HUES64 (cell line): ENCODE results near the gene BTBD8.

Experiments
- H3K27ac ChIP-seq: 2 replicates; pipeline ENCODE4 v1.7.0; 2013; ENCODE audit warnings: low read depth, low read length, inconsistent platforms
- H3K27me3 ChIP-seq: 2 replicates; pipeline ENCODE4 v1.6.1; 2013; ENCODE audit warnings: mild to moderate bottlenecking, low read length; ENCODE audit not compliant: insufficient read depth
- H3K36me3 ChIP-seq: 2 replicates; pipeline ENCODE4 v1.6.1; 2013; ENCODE audit warnings: mild to moderate bottlenecking, low read length; ENCODE audit not compliant: insufficient read depth
- H3K4me1 ChIP-seq: 2 replicates; pipeline ENCODE4 v1.6.1; 2013; ENCODE audit warnings: mild to moderate bottlenecking, low read length, moderate library complexity; ENCODE audit not compliant: insufficient read depth
- H3K4me3 ChIP-seq: 2 replicates; pipeline ENCODE4 v1.5.1; 2013; ENCODE audit warnings: mild to moderate bottlenecking, low read length, moderate library complexity
- H3K9ac ChIP-seq: 2 replicates; pipeline ENCODE4 v1.6.1; 2013; ENCODE audit warnings: mild to moderate bottlenecking, low read depth, low read length
- H3K9me3 ChIP-seq: 2 replicates; pipeline ENCODE4 v1.6.1; 2013; ENCODE audit warnings: low read depth, low read length; ENCODE audit not compliant: insufficient read depth
- WGBS: fragments of 150-250, 120-280 bp; methylation state at CpG from one replicate; pipeline ENCODE4 v1.1.7; 2013; ENCODE audit warnings: missing lambda C conversion rate; 5-methylcytosine and 5-hydroxymethylcytosine counted together

The BTBD8 gene

DNA sequence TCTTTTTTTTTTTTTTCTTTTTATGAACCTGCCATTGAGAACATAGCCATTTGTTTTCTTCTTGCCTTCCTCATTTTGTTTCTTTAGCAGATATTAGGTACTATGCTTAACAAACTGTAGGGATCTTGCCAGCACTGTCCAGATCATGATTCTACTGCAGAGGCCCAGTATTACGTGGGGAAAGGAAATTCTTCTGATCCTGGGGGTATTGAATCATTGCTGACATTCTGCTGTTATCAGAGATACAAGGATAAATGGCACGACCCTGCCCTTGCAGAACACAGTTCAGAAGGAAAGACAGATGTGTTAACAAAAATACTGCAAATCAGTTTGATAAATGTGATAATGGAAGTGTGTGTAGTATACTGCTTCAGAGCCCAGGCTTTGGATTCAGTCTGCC, 56.2 kb downstream of the BTBD8 start:
- Histone ChIP-seq H3K9ac (no peak overlapping the region), H3K4me3 (no peak overlapping the region), H3K27me3 (no peaks in the 10 kb centered on the region), H3K4me1 (no peaks in the 10 kb centered on the region), H3K36me3 (no peaks in the 10 kb centered on the region), H3K9me3 (no peaks in the 10 kb centered on the region), H3K27ac (no peak overlapping the region)
- WGBS = 85% methylated on average over 2 of the region's 2 CpGs

DNA sequence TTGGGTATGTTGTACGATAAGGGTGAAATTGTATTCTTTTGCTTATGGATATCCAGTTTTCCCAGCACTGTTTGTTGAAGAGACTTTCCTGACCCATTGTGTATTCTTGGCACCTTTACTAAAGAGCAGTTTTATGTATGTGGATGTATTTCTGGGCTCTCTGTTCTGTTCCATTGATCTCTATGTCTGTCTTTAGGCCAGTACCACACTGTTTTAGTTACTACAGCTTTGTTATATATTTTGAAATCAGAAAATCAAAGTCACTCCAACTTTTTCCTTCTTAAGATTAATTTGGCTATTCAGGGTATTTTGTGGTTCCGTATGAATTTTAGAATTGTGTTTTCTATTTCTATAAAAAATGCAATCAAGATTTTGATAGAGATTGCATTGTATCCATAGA, 74.8 kb downstream of the BTBD8 start:
- H3K9ac ChIP-seq = no peak overlapping the region
- 95% methylated on average over 1 of the region's 2 CpGs for WGBS
- H3K4me3 ChIP-seq = no peak overlapping the region
- H3K9me3 ChIP-seq = peaks cover 6% of the 10 kb centered on the region; the same call in 1 of the 2 replicates
- H3K27ac ChIP-seq = no peak overlapping the region
- H3K27me3 ChIP-seq = no peaks in the 10 kb centered on the region
- no peaks in the 10 kb centered on the region for H3K36me3 ChIP-seq
- H3K4me1 ChIP-seq = no peaks in the 10 kb centered on the region

- Histone ChIP-seq H3K27ac (no peak overlapping the region), H3K27me3 (no peaks in the 10 kb centered on the region), H3K36me3 (no peaks in the 10 kb centered on the region), H3K9me3 (peaks cover 6% of the 10 kb centered on the region; the same call in 1 of the 2 replicates), H3K4me3 (no peak overlapping the region), H3K4me1 (no peaks in the 10 kb centered on the region), H3K9ac (no peak overlapping the region)
- WGBS = 90% methylated on average over 1 of the region's 3 CpGs
Measured at GRCh38 chr1:92159593-92159992, 79.4 kb downstream of the BTBD8 start.

DNA sequence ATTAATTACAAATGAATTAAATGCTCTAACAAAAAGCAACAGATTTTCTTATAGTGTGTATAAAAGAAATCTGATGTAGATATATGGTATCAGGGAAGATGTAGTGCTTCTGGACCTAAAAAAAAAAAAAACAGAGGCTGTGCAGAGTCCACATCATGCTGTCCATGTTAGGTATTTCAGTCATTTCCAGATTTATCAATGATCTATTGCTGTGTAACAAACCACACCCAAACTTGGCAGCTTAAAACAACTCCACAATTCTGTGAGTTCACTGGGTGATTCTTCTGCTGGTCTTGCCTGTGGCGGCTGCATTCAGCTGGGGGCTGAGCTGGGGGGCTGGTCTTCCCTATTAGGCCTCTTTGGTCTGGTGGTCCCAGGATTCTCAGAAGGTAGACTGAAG, 85.2 kb downstream of the BTBD8 start:
- Histone ChIP-seq H3K9me3 (no peaks in the 10 kb centered on the region), H3K4me1 (no peaks in the 10 kb centered on the region), H3K9ac (no peak overlapping the region), H3K27ac (no peak overlapping the region), H3K27me3 (no peaks in the 10 kb centered on the region), H3K36me3 (no peaks in the 10 kb centered on the region), H3K4me3 (no peak overlapping the region)
- 97% methylated on average over 1 of the region's 1 CpG for WGBS

- no peaks in the 10 kb centered on the region for H3K4me1 ChIP-seq
- no peaks in the 10 kb centered on the region for H3K9me3 ChIP-seq
- no peak overlapping the region for H3K4me3 ChIP-seq
- H3K9ac ChIP-seq = no peak overlapping the region
- no peak overlapping the region for H3K27ac ChIP-seq
- WGBS = 89% methylated on average over 1 of the region's 1 CpG
- H3K27me3 ChIP-seq = no peaks in the 10 kb centered on the region
- H3K36me3 ChIP-seq = no peaks in the 10 kb centered on the region
Measured at GRCh38 chr1:92167151-92167550, 87.0 kb downstream of the BTBD8 start.

DNA sequence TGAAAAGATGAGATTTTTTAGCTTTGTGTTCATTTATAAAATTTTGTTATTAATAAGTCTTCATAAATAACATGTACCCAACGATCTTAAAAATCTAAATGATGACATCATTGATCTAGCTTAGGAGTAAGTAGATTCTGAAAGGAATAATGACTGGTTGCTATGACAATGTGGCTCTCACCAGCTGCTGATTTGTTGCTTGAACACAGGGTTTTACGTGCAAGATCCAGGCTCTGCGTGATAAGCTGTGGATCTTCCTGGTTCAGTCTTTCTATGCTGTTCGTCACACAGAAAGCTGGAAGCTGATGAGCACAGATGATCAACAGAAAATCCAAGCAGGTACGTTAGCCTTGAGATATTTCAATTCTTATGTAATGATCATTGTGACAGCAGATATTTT, 88.5 kb downstream of the BTBD8 start:
- no peaks in the 10 kb centered on the region for H3K4me1 ChIP-seq
- WGBS = 93% methylated on average over 5 of the region's 5 CpGs
- H3K27me3 ChIP-seq = no peaks in the 10 kb centered on the region
- H3K36me3 ChIP-seq = no peaks in the 10 kb centered on the region
- no peak overlapping the region for H3K4me3 ChIP-seq
- H3K9ac ChIP-seq = no peak overlapping the region
- H3K27ac ChIP-seq = no peak overlapping the region
- no peaks in the 10 kb centered on the region for H3K9me3 ChIP-seq

DNA sequence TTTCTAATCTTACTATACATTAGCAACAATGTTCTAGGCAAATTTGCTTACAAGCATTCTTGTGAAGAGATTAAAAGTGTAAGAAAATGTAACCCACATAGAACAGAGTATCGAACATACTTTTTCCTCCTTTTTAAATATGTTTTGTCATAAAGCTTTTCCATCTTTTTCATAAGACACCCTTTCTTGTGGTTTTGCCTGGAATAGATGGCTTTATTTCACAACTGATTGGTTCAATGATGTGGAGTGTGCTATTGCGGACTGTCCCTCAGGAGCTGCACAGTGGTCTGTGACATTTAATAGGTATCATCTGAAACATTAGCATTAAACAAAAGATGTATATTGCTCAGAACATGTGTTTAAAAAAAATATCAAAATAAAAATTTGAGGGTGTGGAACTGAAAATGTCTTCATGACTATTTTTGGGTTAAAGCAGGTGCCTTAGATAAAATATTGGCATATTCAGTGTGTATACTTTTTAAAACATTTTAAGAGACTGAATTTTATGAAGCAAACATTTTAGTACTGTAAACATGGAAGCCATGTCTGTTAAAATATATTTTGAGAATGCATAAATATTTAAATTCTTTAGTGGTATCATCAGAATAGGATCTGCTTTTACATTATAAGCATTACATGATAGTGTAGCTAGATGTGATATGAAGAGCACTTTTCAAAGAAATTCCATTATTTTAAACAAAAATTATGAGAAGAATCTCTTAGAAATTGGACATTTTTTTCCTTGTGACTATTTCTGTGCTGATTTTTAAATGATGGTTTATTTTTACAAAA, 89.3 kb downstream of the BTBD8 start:
- H3K36me3 ChIP-seq = no peaks in the 10 kb centered on the region
- no peak overlapping the region for H3K4me3 ChIP-seq
- H3K4me1 ChIP-seq = peaks cover 2% of the 10 kb centered on the region; the same call in 1 of the 2 replicates
- no peaks in the 10 kb centered on the region for H3K9me3 ChIP-seq
- H3K9ac ChIP-seq = no peak overlapping the region
- H3K27ac ChIP-seq = no peak overlapping the region
- 100% methylated on average over 1 of the region's 2 CpGs for WGBS
- no peaks in the 10 kb centered on the region for H3K27me3 ChIP-seq

DNA sequence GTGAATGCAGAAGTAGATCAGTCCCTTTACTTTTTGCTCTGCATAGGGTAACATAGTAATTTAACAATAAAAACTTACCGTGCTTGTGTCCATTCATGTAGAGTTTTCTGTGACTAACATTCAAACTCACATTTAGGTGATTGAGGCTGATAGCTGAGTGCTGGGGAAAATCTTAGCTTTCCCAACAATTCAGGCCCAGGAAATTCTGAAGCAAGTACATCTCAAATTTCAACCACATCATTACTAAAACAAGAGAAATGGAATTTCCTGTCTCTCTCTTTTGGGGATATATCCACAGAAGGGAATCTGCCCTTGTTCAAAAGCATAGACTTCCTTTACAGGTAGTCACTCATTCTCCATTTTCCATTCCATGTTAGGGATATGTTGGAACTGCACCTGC, 104.5 kb downstream of the BTBD8 start:
- H3K4me3 ChIP-seq = no peak overlapping the region
- no peaks in the 10 kb centered on the region for H3K9me3 ChIP-seq
- WGBS = no CpG with 5 or more reads among the region's 1 CpG
- H3K27ac ChIP-seq = no peak overlapping the region
- no peak overlapping the region for H3K9ac ChIP-seq
- H3K36me3 ChIP-seq = no peaks in the 10 kb centered on the region
- H3K27me3 ChIP-seq = no peaks in the 10 kb centered on the region
- peaks cover 3% of the 10 kb centered on the region; the same call in 1 of the 2 replicates for H3K4me1 ChIP-seq

DNA sequence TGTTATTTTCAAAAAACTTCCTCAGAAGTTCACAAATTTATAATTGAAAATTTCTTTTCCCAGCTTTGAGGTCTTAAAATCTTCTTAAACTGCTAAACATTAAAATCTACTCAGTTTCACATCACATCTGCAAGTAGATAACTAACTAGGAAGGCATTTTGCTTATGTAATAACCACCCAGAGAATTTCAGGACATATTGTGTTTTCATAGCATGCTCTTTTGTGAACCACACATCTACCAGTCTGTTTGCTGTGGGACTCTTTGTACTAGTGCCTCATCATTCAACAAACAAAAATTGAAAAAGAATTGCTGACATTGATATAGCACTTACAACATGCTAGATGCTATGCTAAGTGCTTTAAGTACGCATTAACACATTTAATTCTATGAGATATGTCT, 105.9 kb downstream of the BTBD8 start:
- WGBS = no CpG with 5 or more reads among the region's 1 CpG
- Histone ChIP-seq H3K27ac (no peak overlapping the region), H3K4me1 (peaks cover 11% of the 10 kb centered on the region), H3K4me3 (no peak overlapping the region), H3K27me3 (no peaks in the 10 kb centered on the region), H3K9me3 (no peaks in the 10 kb centered on the region), H3K36me3 (no peaks in the 10 kb centered on the region), H3K9ac (no peak overlapping the region)

GRCh38 chr1:92188436-92189255, 108.5 kb downstream of the BTBD8 start:
- WGBS = 88% methylated on average over 7 of the region's 7 CpGs
- peaks cover 11% of the 10 kb centered on the region for H3K4me1 ChIP-seq
- H3K36me3 ChIP-seq = no peaks in the 10 kb centered on the region
- no peak overlapping the region for H3K27ac ChIP-seq
- no peaks in the 10 kb centered on the region for H3K27me3 ChIP-seq
- no peak overlapping the region for H3K4me3 ChIP-seq
- no peaks in the 10 kb centered on the region for H3K9me3 ChIP-seq
- H3K9ac ChIP-seq = no peak overlapping the region

DNA sequence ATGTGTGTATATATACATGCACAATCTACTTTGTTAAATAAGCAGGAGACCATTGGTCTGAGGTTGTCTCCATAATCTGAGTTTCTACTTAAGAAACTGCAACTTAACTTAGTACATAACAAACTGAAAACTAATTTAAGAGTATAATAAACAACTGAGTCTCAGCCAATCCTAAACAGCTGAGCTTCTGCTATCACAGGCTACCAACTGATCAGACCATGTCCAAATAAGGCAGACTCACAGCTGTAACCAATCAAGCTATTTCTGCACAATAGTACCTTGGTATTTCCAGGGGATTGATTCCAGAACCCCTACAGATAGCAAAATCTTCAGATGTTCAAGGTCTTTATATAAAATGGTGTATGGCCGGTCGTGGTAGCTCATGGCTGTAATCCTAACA, 111.6 kb downstream of the BTBD8 start:
- 92% methylated on average over 2 of the region's 2 CpGs for WGBS
- no peaks in the 10 kb centered on the region for H3K27me3 ChIP-seq
- no peaks in the 10 kb centered on the region for H3K9me3 ChIP-seq
- peaks cover 8% of the 10 kb centered on the region for H3K4me1 ChIP-seq
- no peak overlapping the region for H3K9ac ChIP-seq
- no peak overlapping the region for H3K4me3 ChIP-seq
- H3K27ac ChIP-seq = no peak overlapping the region
- no peaks in the 10 kb centered on the region for H3K36me3 ChIP-seq
